ENCODE data around the gene METTL9.
"Not testable (repeated sequence)": the region's sequence is repeated elsewhere in the genome, so short reads cannot be mapped to it uniquely, and the experiment has no call there.

METTL9 gene

GRCh38 chr16:21576323-21576722 is 23.1 kb upstream of the METTL9 start:
- DNase-seq, result not testable (repeated sequence)

- DNase-seq, result not testable (repeated sequence)
Observed at GRCh38 chr16:21577487-21577886, 21.9 kb upstream of the METTL9 start.

DNA sequence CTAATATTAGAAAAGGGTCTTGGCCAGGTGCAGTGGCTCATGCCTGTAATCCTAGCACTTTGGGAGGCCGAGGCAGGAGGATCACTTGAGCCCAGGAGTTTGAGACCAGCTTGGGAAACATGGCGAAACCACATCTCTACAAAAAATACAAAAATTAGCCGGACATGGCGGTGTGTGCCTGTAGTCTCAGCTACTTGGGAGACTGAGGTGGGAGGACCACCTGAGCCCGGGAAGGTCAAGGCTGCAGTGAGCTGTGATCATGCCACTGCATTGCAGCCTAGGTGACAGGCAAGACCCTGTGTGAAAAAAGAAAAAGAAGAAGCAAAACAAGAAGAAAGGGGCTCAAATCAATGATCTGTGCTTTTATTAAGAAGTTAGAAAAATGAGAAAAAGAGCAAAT is 21.1 kb upstream of the METTL9 start:
- DNase-seq, result not testable (repeated sequence)

DNA sequence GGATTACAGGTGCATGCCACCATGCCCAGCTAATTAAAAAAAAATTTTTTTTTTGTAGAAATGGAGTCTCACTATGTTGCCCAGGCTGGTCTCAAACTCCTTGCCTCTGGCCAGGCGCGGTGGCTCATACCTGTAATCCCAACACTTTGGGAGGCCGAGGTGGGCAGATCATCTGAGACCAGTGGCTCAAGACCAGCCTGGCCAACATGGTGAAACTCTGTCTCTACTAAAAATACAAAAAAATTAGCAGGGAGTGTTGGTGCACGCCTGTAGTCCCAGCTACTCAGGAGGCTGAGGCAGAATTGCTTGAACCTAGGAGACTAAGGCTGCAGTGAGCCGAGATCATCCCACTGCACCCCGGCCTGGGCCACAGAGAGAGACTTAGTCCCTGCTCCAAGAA is 19.2 kb upstream of the METTL9 start:
- DNase-seq, result not testable (repeated sequence)

DNA sequence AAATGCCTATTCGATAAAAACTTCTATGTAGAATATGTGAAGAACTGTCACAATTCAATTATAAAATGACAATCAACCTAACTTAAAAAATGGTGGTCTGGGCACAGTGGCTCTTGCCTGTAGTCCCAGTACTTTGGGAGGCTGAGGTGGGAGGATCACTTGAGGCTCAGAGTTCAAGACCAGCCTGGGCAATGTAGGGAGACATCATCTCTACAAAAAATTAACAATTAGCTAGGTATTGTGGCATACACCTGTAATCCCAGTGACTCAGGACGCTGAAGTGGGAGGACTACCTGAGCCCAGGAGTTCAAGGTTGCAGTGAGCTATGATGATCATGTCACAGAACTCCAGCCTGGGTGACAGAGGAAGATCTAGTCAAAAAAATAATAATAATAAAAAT is 18.6 kb upstream of the METTL9 start:
- no peak for DNase-seq

DNA sequence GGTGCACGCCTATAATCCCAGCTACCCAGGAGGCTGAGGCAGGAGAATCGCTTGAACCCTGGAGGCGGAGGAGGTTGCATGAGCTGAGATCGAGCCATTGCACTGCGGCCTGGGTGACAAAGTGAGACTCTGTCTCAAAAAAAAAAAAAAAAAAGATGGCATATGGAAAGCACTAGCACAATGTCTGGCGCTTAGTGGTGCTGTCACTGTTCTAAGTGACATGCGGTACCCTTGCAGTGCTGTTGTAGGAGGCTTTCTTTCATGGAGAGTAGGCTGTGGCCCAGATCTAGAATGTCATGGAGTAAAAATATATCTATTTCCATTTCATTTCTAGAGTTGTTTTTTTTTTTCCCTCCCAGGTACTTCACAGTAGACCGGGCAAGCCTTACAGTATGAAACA is 14.6 kb upstream of the METTL9 start:
- no peak for DNase-seq

DNA sequence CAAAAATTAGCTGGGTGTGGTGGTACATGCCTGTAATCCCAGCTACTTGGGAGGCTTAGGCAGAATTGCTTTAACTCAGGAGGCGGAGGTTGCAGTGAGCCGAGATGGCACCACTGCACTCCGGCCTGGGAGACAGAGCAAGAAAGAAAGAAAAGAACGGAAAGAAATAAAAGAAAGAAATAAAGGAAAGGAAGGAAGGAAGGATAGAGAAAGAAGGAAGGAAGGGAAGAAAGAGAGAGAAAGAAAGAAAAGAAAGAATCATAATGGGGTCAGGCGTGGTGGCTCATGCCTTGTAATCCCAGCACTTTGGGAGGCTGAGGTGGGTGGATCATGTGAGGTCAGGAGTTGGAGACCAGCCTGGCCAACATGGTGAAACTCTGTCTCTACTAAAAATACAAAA is 10.8 kb upstream of the METTL9 start:
- not testable (repeated sequence) for DNase-seq

DNA sequence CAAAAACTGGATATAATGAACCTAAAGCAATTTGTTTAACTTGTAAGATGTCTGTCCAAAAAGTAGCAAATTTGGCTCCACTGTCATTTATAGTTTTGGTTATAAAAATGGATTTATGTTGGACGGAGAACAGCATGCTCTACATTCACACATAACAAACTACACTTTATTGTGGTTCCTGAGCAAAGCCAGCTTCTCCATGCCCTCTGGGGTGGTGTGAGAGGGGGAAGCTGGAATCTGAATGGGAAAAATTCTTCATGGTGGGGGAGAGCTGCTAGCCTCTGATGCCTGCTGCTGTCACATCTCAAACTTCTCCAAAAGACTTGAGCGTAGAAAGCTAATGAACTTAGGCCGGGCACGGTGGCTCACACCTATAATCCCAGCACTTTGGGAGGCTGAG is 9.8 kb upstream of the METTL9 start:
- DNase-seq, result no peak

DNA sequence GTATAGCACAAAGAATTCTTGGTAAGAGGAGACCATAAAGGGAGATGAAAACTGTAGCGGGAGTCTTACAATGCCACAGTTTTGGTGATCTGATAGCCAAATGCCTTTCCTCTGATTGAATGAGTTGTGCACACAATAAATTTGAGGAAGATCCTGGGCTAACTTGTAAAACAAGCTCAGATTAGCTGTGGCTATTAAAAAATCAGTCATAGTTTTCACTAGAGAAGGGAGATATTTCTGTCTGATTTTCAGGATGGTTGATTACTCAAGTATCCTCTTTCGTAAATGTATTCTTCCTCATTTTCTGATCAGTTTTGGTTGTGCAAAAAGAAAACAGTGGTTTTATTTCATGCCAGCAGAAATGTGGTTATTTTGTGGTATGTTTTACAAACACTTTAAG is 9.1 kb upstream of the METTL9 start:
- no peak for DNase-seq

DNA sequence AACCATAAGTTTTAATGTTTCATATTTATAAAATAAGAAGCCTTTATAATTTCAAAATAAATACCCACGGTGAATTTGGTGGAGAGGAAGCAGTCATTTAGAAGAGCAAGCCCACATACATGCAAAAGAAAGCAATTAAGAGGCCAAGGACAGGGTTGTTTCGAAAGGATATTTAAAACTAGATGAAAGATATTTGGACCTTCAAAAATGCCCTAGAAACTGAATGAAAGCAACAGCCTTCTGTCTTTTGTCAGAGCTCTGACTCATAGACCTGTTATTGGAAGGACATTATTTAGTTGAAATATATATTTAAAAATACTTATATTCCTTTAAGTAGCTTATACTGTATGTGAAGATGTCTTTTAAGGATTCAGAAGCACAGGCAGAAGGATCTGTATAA is 8.6 kb upstream of the METTL9 start:
- DNase-seq, result no peak

- DNase-seq, result no peak
Observed at GRCh38 chr16:21592191-21592590, 7.2 kb upstream of the METTL9 start.

GRCh38 chr16:21593530-21594289 is 5.7 kb upstream of the METTL9 start:
- no peak for DNase-seq

- DNase-seq, result no peak
Observed at GRCh38 chr16:21597561-21598030, 1.8 kb upstream of the METTL9 start.

- no peak for DNase-seq
Observed at GRCh38 chr16:21598206-21598605, 1.2 kb upstream of the METTL9 start.

DNA sequence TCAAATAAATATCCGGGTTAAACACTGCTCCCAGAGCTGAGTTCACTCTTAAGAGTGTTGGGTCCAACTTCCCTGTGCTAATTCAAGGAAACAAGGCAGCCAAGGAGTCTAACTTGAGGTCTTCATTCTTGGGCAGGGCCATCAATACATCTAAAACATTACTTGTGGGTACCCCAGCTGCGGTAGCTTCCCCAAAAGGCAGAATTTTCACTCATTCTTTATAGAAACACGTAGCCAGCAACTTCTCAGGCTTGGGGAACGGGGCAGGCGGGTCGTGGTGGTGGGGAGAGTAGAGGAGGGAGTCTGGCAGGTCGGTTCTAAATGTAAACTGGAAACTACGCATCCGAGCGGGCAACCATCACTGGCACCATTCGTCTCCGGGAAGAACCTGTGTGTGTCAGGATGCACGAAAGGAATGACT is 666 bp upstream of the METTL9 start:
- DNase-seq, result peak; percentile 26

- peak; percentile 14 for DNase-seq
Observed at GRCh38 chr16:21600031-21600773, 825 bp downstream of the METTL9 start.

DNA sequence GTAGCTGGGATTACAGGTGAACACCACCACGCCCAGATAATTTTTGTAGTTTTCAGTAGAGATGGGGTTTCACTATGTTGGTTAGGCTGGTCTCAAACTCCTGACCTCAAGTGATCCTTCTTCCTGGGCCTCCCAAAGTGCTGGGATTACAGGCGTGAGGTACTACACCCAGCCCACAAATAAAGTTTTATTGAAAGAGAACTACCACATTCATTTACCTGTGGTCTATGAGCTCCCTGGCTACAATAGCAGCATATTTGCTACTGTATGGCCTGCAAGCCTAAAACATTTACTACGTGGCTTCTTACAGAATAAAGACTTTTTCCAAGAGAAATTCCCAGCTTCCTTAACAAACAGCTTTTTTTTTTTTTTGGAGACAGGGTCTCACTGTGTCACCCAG is 3.4 kb downstream of the METTL9 start:
- no peak for DNase-seq

- no peak for DNase-seq
Observed at GRCh38 chr16:21603928-21604327, 4.6 kb downstream of the METTL9 start.

GRCh38 chr16:21605848-21606247 is 6.5 kb downstream of the METTL9 start:
- DNase-seq, result not testable (repeated sequence)

DNA sequence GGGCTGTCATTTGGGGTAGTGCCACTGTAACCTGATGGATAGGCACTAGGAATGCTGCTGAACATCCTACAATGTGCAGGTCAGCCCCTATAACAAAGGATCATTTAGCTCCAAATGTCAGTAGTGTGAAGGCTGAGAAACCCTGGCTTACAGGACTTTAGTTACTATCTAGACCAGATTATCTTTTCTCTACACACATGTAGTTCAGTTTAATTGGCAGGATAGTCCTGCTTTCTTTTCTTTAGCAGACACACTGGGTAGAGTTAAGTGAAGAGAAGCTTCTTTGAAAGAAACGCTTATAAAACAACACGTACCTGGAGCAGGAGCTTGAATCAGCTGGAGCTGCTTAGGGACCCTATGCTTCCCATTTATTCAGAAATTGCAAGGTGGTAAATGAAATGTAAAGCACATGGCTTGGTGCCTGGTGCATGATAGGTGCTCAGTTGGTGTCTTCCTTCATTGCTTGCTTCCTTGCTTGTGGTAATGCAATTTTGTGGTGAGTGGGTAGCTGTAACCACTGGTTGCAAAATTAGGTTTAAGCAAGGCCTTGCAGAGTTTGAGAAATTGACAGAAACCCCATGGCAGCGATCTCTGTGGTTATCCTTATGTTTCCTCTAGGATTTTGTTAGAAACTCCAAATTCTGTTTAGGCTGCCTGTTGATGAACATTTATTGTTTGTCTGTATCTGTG is 9.4 kb downstream of the METTL9 start:
- no peak for DNase-seq

GRCh38 chr16:21610006-21610544 is 10.7 kb downstream of the METTL9 start:
- no peak for DNase-seq

GRCh38 chr16:21610766-21611165 is 11.4 kb downstream of the METTL9 start:
- DNase-seq, result no peak

DNA sequence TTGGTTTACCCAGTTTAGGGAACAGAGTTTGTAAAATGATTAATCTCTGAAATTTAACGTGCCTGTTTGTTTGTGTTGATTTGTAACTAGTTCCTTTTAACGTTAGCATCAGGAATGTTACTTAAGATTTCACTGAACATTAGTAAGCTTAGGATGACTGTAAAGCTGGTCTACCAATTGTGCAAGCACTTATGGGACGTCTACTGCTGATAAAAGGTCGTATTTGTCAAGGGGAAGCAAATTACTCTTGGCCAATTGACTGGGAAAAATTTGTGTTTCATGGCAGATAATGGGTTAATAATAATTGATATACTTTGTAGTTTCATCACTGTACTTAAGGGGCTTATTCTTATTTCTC is 11.8 kb downstream of the METTL9 start:
- DNase-seq, result no peak

Data from NCI-H2227 treated with DMSO at 0.1 percent for 48 hours (cell line).